HL-60 (cell line): ENCODE results near the gene E2F4.

Source experiments
- CTCF ChIP-seq: IDR thresholded peaks from one replicate; pipeline ENCODE4 v1.5.1; 2011; ENCODE audit warnings: low read length, control low read depth, inconsistent platforms; ENCODE audit not compliant: insufficient read depth
- GABPA ChIP-seq: IDR thresholded peaks from 2 replicates; pipeline ENCODE4 v1.6.1; 2012; ENCODE audit warnings: low read depth
- POLR2AphosphoS5 ChIP-seq: IDR thresholded peaks from 2 replicates; pipeline ENCODE4 v1.6.1; 2012; ENCODE audit warnings: low read depth
- REST ChIP-seq: IDR thresholded peaks from 2 replicates; pipeline ENCODE4 v1.6.1; 2012; ENCODE audit warnings: low read depth; ENCODE audit not compliant: insufficient replicate concordance

GRCh38 chr16:67182288-67182687, 9.7 kb upstream of the E2F4 start:
- no peak for TF ChIP-seq GABPA
- TF ChIP-seq CTCF: no peak
- TF ChIP-seq POLR2AphosphoS5: no peak
- TF ChIP-seq REST: no peak
